PC-9 (cell line): ENCODE data around the gene FAM120C. TPM values are rescaled to one million over a fixed set of nuclear protein-coding genes. Genes with fewer than 3 reads are reported as not detected.

Source experiments
- BruUV-seq: library from RNA; stranded (reverse); fragments of 400-500 nt; replicated peaks from 2 replicates; lab custom pipeline; 2021; lab: Mats Ljungman, UMichigan
- CTCF ChIA-PET: fragments of 300-600 bp; sonication (Branson Sonifier 250); formaldehyde crosslinking; loops from one replicate; lab custom pipeline; 2022; ENCODE audit warnings: antibody characterized with exemption; lab: Charles Lee
- POLR2A ChIA-PET: fragments of 300-600 bp; sonication (Branson Sonifier 250); formaldehyde crosslinking; loops from one replicate; lab custom pipeline; 2022; ENCODE audit warnings: antibody characterized with exemption; ENCODE audit not compliant: unreplicated experiment; lab: Charles Lee
- DNase-seq, 2 experiments: peaks; one replicate each; pipeline versions ENCODE4 v3.0.0 to v3.0.0-alpha.2; 2015 to 2022; ENCODE audit warnings: mixed read lengths in 1 of 2
- H2AFZ ChIP-seq: fragments of 200-600 bp; sonication (generic); 2 replicates; pipeline ENCODE4 v1.8.1; 2017; ENCODE audit warnings: antibody characterized with exemption
- H3F3A ChIP-seq: fragments of 200-600 bp; sonication (generic); 2 replicates; pipeline ENCODE4 v1.8.1; 2017; ENCODE audit warnings: antibody characterized with exemption, mild to moderate bottlenecking, low read depth; ENCODE audit not compliant: insufficient read depth
- H3K27ac ChIP-seq: fragments of 200-600 bp; sonication (generic); 2 replicates; pipeline ENCODE4 v1.6.1; 2016; ENCODE audit warnings: mixed run types
- H3K27me3 ChIP-seq: fragments of 200-600 bp; sonication (generic); 2 replicates; pipeline ENCODE4 v1.6.1; 2016; ENCODE audit warnings: low read depth, mixed run types; ENCODE audit not compliant: insufficient read depth
- H3K36me3 ChIP-seq: fragments of 200-600 bp; sonication (generic); 2 replicates; pipeline ENCODE4 v1.6.1; 2016; ENCODE audit warnings: low read depth, mixed run types
- H3K4me1 ChIP-seq: fragments of 200-600 bp; sonication (generic); replicated peaks from 2 replicates; pipeline ENCODE4 v1.6.1; 2016; ENCODE audit warnings: mixed run types; ENCODE audit not compliant: insufficient read depth
- H3K4me2 ChIP-seq: fragments of 200-600 bp; sonication (generic); 2 replicates; pipeline ENCODE4 v1.6.1; 2017; ENCODE audit warnings: mixed run types
- H3K4me3 ChIP-seq: fragments of 200-600 bp; sonication (generic); 2 replicates; pipeline ENCODE4 v1.6.1; 2016; ENCODE audit warnings: mixed run types
- H3K79me2 ChIP-seq: fragments of 200-600 bp; sonication (generic); 2 replicates; pipeline ENCODE4 v1.6.1; 2017; ENCODE audit warnings: low read depth, mixed run types
- H3K9me2 ChIP-seq: fragments of 200-600 bp; sonication (generic); 2 replicates; pipeline ENCODE4 v1.8.1; 2017; ENCODE audit warnings: mild to moderate bottlenecking; ENCODE audit not compliant: insufficient read depth
- H3K9me3 ChIP-seq: fragments of 200-600 bp; sonication (generic); 2 replicates; pipeline ENCODE4 v1.8.1; 2016; ENCODE audit warnings: low read depth; ENCODE audit not compliant: insufficient read depth
- H4K20me1 ChIP-seq: fragments of 200-600 bp; sonication (generic); 2 replicates; pipeline ENCODE4 v1.8.1; 2017; ENCODE audit not compliant: insufficient read depth
- EZH2 ChIP-seq: fragments of 200-600 bp; sonication (generic); IDR thresholded peaks from 2 replicates; pipeline ENCODE4 v1.8.0; 2017; ENCODE audit warnings: antibody characterized with exemption, low read depth
- intact Hi-C: fragments of 100-400 bp; cut with micrococcal nuclease; formaldehyde crosslinking; loops from one replicate; pipeline ENCODE4 v1.10.0; 2022; ENCODE audit not compliant: unreplicated experiment
- total RNA-seq: library from RNA; stranded (reverse); gene quantifications from 2 replicates; pipeline ENCODE4 v1.2.3, GENCODE V29; 2021
- TF ChIP-seq, protein P1 (sequence below): fragments of 200-600 bp; sonication (generic); conservative IDR thresholded peaks from 2 replicates; pipeline ENCODE4 v1.6.1; 2017; ENCODE audit warnings: mixed run types, antibody characterized with exemption, mild to moderate bottlenecking, moderate library complexity

The FAM120C gene
- total RNA-seq, 1 experiment from 2014 or later = 21.6 TPM

DNA sequence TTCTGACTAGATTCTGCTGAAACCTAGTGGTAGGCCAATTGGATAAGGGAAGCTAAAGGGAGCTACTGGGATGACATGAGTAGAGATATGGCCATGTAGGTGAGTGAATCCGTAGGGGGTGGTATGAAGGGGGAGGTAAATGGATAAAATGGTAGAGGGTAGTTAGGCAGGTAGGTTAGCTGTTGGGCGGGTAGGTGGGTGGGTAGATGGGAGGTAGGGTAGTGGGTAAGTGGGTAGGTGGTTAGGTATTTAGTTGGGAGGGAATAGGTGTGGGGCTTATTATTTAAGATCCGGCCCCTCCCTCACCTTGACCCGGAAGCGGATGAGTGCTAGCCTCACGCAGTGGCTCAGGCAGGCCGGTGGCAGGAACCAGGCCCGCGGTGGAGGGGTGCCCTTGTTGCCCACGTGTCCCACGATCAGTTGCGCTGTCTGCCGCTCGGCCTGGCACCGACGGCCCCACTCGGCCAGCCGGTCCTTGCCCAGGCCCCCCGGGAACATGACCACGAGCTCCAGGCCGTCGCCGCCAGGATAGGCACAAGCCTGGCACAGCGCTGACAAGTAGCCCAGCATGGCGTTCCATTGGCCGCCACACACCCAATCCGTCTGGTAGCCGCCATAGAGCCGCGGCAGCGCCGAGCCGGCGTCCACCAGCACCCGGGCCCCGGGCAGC, 725 bp downstream of the FAM120C start:
- BruUV-seq = no TSS peak
- H3K36me3 ChIP-seq = 0 out of 2 replicates have a peak, but pooled peaks cover 5% of the 10 kb centered on the region
- H3K4me1 ChIP-seq = peaks cover 48% of the 10 kb centered on the region
- no peaks in the 10 kb centered on the region for H4K20me1 ChIP-seq
- peaks cover 57% of the 10 kb centered on the region for H3K79me2 ChIP-seq
- H3F3A ChIP-seq = peaks cover 13% of the 10 kb centered on the region
- H3K4me3 ChIP-seq = peak overlapping the region; percentile 78
- peak; percentile 52 to 54 for DNase-seq
- H2AFZ ChIP-seq = peak overlapping the region; percentile 93
- intact Hi-C loops = loop anchor here (2.0 to 10.0 kb wide), 4 partner anchors 258 to 825 kb away; partner anchors contain the start of gene TSR2
- TF ChIP-seq, protein P1, sequence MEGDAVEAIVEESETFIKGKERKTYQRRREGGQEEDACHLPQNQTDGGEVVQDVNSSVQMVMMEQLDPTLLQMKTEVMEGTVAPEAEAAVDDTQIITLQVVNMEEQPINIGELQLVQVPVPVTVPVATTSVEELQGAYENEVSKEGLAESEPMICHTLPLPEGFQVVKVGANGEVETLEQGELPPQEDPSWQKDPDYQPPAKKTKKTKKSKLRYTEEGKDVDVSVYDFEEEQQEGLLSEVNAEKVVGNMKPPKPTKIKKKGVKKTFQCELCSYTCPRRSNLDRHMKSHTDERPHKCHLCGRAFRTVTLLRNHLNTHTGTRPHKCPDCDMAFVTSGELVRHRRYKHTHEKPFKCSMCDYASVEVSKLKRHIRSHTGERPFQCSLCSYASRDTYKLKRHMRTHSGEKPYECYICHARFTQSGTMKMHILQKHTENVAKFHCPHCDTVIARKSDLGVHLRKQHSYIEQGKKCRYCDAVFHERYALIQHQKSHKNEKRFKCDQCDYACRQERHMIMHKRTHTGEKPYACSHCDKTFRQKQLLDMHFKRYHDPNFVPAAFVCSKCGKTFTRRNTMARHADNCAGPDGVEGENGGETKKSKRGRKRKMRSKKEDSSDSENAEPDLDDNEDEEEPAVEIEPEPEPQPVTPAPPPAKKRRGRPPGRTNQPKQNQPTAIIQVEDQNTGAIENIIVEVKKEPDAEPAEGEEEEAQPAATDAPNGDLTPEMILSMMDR = no peak
- no peak for TF ChIP-seq EZH2
- peak overlapping the region; percentile 98 for H3K4me2 ChIP-seq
- no peaks in the 10 kb centered on the region for H3K9me2 ChIP-seq
- H3K27ac ChIP-seq = peak overlapping the region; percentile 73
- ChIA-PET POLR2A (interaction anchor here (1.0 kb wide), 1 partner anchor 96 kb away, joined by 6 read pairs; no protein-coding TSS in a partner anchor), CTCF (interaction anchor here (0.6 kb wide), 1 partner anchor 139 kb away, joined by 4 read pairs; no protein-coding TSS in a partner anchor)
- no peaks in the 10 kb centered on the region for H3K9me3 ChIP-seq
- H3K27me3 ChIP-seq = no peaks in the 10 kb centered on the region

DNA sequence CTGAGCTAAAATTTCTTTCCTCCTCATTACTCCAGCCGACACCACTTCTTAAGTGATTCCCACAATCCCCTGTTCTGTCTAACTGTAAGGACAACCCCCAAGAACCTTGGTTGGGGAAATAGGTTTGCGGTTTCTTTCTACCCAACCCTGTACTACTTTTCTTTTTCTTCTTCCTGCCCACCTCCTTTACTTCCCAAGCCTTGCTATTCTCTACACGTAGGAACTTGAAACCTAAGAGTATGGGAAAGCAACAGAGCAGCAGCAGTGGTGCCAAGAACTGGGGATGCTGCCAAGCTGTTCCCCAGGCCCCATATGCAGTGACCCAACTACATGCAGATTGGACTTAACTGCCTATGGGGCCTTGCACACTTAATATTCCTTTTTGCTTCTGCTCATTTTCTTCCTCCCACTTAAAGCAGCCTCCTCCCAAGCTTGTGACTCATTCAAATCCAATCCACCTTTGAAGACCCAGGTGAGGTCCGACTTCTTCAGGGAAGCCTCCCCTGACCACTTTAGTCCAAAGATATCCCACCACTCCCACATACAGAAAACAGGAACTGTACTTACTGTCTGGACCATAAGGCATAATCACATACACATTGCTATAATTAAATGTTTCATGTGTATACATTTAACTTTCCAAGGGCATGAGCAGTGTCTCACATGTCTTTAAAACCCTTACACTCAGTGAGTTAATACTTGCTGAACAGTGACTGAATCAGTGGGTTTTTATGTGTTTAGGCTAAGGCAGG, 1.7 kb downstream of the FAM120C start:
- Histone ChIP-seq H3K27me3 (no peaks in the 10 kb centered on the region), H3K9me3 (no peaks in the 10 kb centered on the region), H3K79me2 (peaks cover 67% of the 10 kb centered on the region), H3K4me3 (peak overlapping the region; percentile 78), H3K4me2 (peak overlapping the region; percentile 98), H2AFZ (peak overlapping the region; percentile 93; the same call in 1 of the 2 replicates), H3K4me1 (peaks cover 49% of the 10 kb centered on the region), H3K27ac (peak overlapping the region; percentile 73), H3K9me2 (no peaks in the 10 kb centered on the region), H3F3A (peaks cover 13% of the 10 kb centered on the region), H4K20me1 (no peaks in the 10 kb centered on the region), H3K36me3 (peaks cover 10% of the 10 kb centered on the region; the same call in 1 of the 2 replicates)
- intact Hi-C loops = loop anchor here (2.0 to 10.0 kb wide), 4 partner anchors 453 to 826 kb away; no protein-coding TSS in a partner anchor
- BruUV-seq = no TSS peak
- CTCF ChIA-PET = interaction anchor here (0.5 to 0.7 kb wide), 3 partner anchors 139 to 737 kb away, joined by 3 to 10 read pairs (median 3); no protein-coding TSS in a partner anchor
- peak in 1 of 2 experiments; percentile 5 for DNase-seq
- POLR2A ChIA-PET = interaction anchor here (0.5 to 0.6 kb wide), 3 partner anchors 9 to 495 kb away, joined by 4 to 6 read pairs (median 4); partner anchors contain the start of gene HUWE1
- TF ChIP-seq EZH2 = no peak
- TF ChIP-seq, protein P1 = no peak

DNA sequence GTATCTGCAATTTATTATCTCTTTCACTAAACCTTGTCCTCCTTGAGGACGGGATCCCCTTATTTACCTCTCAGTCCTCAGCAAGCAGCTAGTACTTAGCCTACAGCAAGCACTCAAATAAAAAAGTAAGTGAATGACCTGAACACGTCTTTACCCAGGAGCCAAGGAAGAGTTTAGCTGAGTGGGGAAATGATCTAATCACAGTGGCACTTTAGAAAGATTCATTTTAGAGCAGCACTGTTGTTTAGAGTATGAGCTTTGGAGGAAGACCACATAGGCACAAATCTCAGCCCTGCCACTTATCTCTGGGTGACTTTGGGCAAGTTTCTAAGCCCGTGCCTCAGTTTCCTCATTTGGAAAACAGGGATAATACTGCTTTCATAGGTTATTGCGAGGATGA, 2.7 kb downstream of the FAM120C start:
- POLR2A ChIA-PET = interaction anchor here (0.6 kb wide), 1 partner anchor 364 kb away, joined by 6 read pairs; no protein-coding TSS in a partner anchor
- no peak for DNase-seq
- peak overlapping the region; percentile 98 for H3K4me2 ChIP-seq
- intact Hi-C loops = loop anchor here (2.0 to 10.0 kb wide), 4 partner anchors 453 to 827 kb away; no protein-coding TSS in a partner anchor
- H3K27me3 ChIP-seq = no peaks in the 10 kb centered on the region
- BruUV-seq = no TSS peak
- H3K79me2 ChIP-seq = peaks cover 75% of the 10 kb centered on the region
- peaks cover 13% of the 10 kb centered on the region for H3F3A ChIP-seq
- peaks cover 10% of the 10 kb centered on the region; the same call in 1 of the 2 replicates for H3K36me3 ChIP-seq
- H3K4me1 ChIP-seq = peaks cover 49% of the 10 kb centered on the region
- H2AFZ ChIP-seq = no peak overlapping the region
- peak overlapping the region; percentile 23; the same call in 1 of the 2 replicates for H3K27ac ChIP-seq
- no peaks in the 10 kb centered on the region for H3K9me3 ChIP-seq
- H4K20me1 ChIP-seq = no peaks in the 10 kb centered on the region
- H3K4me3 ChIP-seq = peak overlapping the region; percentile 78; the same call in 1 of the 2 replicates
- CTCF ChIA-PET = interaction anchor here (0.6 kb wide), 1 partner anchor 736 kb away, joined by 3 read pairs; no protein-coding TSS in a partner anchor
- no peak for TF ChIP-seq EZH2
- TF ChIP-seq, protein P1 = no peak
- H3K9me2 ChIP-seq = no peaks in the 10 kb centered on the region
